GM23338 (cell line): ENCODE measurements around the gene MOK. TPM values are rescaled to one million over a fixed set of nuclear protein-coding genes. Genes with fewer than 3 reads are reported as not detected.
A peak's percentile ranks its signal among the peaks of the same experiment; 100 is the strongest.

ENCODE experiments used
- ATAC-seq: fragments of 200-7000 bp; cut with Tn5 transposase; 3 replicates; pipeline ENCODE4 v1.9.1; 2020
- DNase-seq: peaks from one replicate; pipeline ENCODE4 v3.0.0-alpha.2; 2015; ENCODE audit warnings: low spot score
- H2AFZ ChIP-seq: fragments of 200-600 bp; sonication (generic); 2 replicates; pipeline ENCODE4 v1.8.0; 2016; ENCODE audit warnings: antibody characterized with exemption, mild to moderate bottlenecking, moderate library complexity
- H3F3A ChIP-seq: fragments of 200-600 bp; sonication (generic); replicated peaks from 2 replicates; pipeline ENCODE4 v1.8.0; 2017; ENCODE audit warnings: antibody characterized with exemption, mixed run types, low read depth
- H3K27ac ChIP-seq: fragments of 200-600 bp; sonication (generic); 2 replicates; pipeline ENCODE4 v1.6.1; 2016; ENCODE audit warnings: low read depth
- H3K27me3 ChIP-seq: fragments of 200-600 bp; sonication (generic); 2 replicates; pipeline ENCODE4 v1.8.0; 2016; ENCODE audit warnings: mild to moderate bottlenecking, mixed run types, moderate library complexity; ENCODE audit not compliant: insufficient read depth
- H3K36me3 ChIP-seq: fragments of 200-600 bp; sonication (generic); 2 replicates; pipeline ENCODE4 v1.8.0; 2016; ENCODE audit warnings: mild to moderate bottlenecking; ENCODE audit not compliant: insufficient read depth
- H3K4me1 ChIP-seq: fragments of 200-600 bp; sonication (generic); 2 replicates; pipeline ENCODE4 v1.8.0; 2016; ENCODE audit warnings: mild to moderate bottlenecking, moderate library complexity; ENCODE audit not compliant: insufficient read depth
- H3K4me2 ChIP-seq: fragments of 200-600 bp; sonication (generic); 2 replicates; pipeline ENCODE4 v1.7.1; 2017; ENCODE audit warnings: mixed run types
- H3K4me3 ChIP-seq: fragments of 200-600 bp; sonication (generic); 2 replicates; pipeline ENCODE4 v1.6.1; 2016; ENCODE audit warnings: mixed run types
- H3K79me2 ChIP-seq: fragments of 200-600 bp; sonication (generic); replicated peaks from 2 replicates; pipeline ENCODE4 v1.8.0; 2017; ENCODE audit warnings: mild to moderate bottlenecking; ENCODE audit not compliant: insufficient read depth
- H3K9me2 ChIP-seq: fragments of 200-600 bp; sonication (generic); 2 replicates; pipeline ENCODE4 v1.8.0; 2017; ENCODE audit not compliant: insufficient read depth
- H4K20me1 ChIP-seq: fragments of 200-600 bp; sonication (generic); replicated peaks from 2 replicates; pipeline ENCODE4 v1.8.0; 2017; ENCODE audit warnings: mild to moderate bottlenecking; ENCODE audit not compliant: insufficient read depth
- H3K27ac Mint-ChIP-seq: 2 replicates; pipeline ENCODE4 v1.8.0; 2020; ENCODE audit warnings: inconsistent platforms, mild to moderate bottlenecking, moderate library complexity, mixed read lengths
- H3K27me3 Mint-ChIP-seq: 3 replicates; pipeline ENCODE4 v1.8.0; 2022; ENCODE audit warnings: low read depth, mild to moderate bottlenecking, moderate library complexity, mixed read lengths, inconsistent platforms; ENCODE audit not compliant: insufficient read depth, poor library complexity
- H3K36me3 Mint-ChIP-seq: 3 replicates; pipeline ENCODE4 v1.8.0; 2021; ENCODE audit warnings: low read depth, mild to moderate bottlenecking, inconsistent platforms, moderate library complexity, mixed read lengths
- H3K4me1 Mint-ChIP-seq: 3 replicates; pipeline ENCODE4 v1.8.0; 2020; ENCODE audit warnings: mild to moderate bottlenecking, inconsistent platforms, mixed read lengths
- H3K4me3 Mint-ChIP-seq: 3 replicates; pipeline ENCODE4 v1.8.0; 2021; ENCODE audit warnings: moderate library complexity, mild to moderate bottlenecking, inconsistent platforms, mixed read lengths
- H3K9me3 Mint-ChIP-seq: 3 replicates; pipeline ENCODE4 v1.8.0; 2020; ENCODE audit warnings: moderate library complexity, mild to moderate bottlenecking, inconsistent platforms, mixed read lengths
- CTCF ChIP-seq, 2 experiments: fragments of 200-600 bp in 1 of 2; sonication (generic) in 1 of 2; conservative IDR thresholded peaks; 2 replicates each; pipeline versions ENCODE4 v1.5.1 to v1.6.1; 2016 to 2017; ENCODE audit warnings: antibody characterized with exemption in 2 of 2, low read depth in 2 of 2, mild to moderate bottlenecking in 2 of 2, moderate library complexity in 1 of 2
- ETS1 ChIP-seq: IDR thresholded peaks from 2 replicates; pipeline ENCODE4 v1.6.1; 2016; ENCODE audit warnings: antibody characterized with exemption
- JUNB ChIP-seq: IDR thresholded peaks from one replicate; pipeline ENCODE4 v1.6.1; 2016; ENCODE audit warnings: antibody characterized with exemption; ENCODE audit not compliant: unreplicated experiment
- NANOG ChIP-seq: IDR thresholded peaks from 2 replicates; pipeline ENCODE4 v1.6.1; 2016; ENCODE audit warnings: antibody characterized with exemption, borderline replicate concordance
- REST ChIP-seq: IDR thresholded peaks from one replicate; pipeline ENCODE4 v1.6.1; 2018; ENCODE audit warnings: antibody characterized with exemption; ENCODE audit not compliant: unreplicated experiment
- STAT1 ChIP-seq: IDR thresholded peaks from one replicate; pipeline ENCODE4 v1.6.1; 2016; ENCODE audit warnings: antibody characterized with exemption; ENCODE audit not compliant: unreplicated experiment
- polyA plus RNA-seq: library from polyadenylated mRNA; unstranded; fragments of >200 nt; fragmentation: Nextera tagmentation; extraction: Ambion mirVana; gene quantifications from 2 replicates; pipeline ENCODE4 v1.2.1, GENCODE V29; 2016
- total RNA-seq: library from RNA; depleted of rRNA; stranded (reverse); fragments of >200 nt; shearing (Covaris generic); gene quantifications from 2 replicates; pipeline ENCODE4 v1.2.3, GENCODE V29; 2014

Gene MOK
- total and polyA plus RNA-seq, 2 experiments from 2014 or later = 3.1 TPM

DNA sequence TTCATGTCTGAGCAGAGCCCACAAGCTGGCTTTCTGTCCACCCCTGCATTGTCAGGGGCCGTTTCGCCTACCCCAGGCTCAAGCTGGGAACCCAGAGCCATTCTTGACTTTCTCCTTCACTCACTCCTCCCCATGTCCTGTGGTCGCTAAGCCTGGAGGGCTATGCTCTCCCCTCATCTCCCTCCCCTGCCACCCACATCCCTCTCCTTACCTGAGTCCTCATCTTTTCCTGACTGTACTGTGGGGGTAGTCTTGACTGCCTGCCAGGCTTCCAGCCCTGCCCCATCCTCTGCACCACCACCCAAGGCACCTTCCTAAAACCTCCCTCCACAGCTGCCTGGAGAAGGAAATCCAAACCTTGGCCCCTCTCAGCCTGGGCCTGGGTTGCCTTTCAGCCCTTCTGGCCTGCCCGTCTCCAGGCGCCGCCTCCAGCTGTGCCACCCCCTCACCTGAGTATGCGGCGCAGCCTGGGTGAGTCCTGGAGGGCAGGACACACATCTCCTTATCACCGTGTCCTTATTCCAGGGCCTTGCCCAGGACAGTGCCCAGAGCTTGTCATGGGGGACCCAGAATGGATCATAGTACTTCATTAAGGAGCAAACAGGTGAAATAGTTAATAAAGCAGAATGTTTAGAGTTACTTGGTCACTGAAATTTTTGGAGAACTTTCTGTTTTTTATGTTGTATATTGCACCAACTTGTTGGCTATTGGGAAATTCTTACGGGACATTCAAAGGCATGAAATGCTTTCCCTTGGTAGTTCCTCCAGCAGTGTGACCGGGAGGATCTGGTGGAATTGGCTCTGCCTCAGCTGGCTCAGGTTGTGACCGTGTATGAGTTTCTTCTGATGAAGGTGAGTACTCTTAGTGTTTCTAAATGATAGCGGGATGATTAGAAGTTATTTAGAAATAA, 29.1 kb upstream of the MOK start:
- Histone ChIP-seq H3K27me3 (no peaks in the 10 kb centered on the region), H3K79me2 (no peaks in the 10 kb centered on the region), H3K9me2 (no peaks in the 10 kb centered on the region), H2AFZ (no peak overlapping the region), H3K4me3 (no peak overlapping the region), H3F3A (no peaks in the 10 kb centered on the region), H3K4me2 (no peak overlapping the region), H3K36me3 (no peaks in the 10 kb centered on the region), H4K20me1 (no peaks in the 10 kb centered on the region), H3K4me1 (no peaks in the 10 kb centered on the region), H3K27ac (0 out of 2 replicates have a peak overlapping the region, but pooled peaks have one; percentile 32)
- DNase-seq (no peak), ATAC-seq (no peak)
- Mint-ChIP-seq H3K27ac (no peak overlapping the region), H3K9me3 (no peaks in the 10 kb centered on the region), H3K36me3 (peaks cover 19% of the 10 kb centered on the region), H3K27me3 (peaks cover 5% of the 10 kb centered on the region), H3K4me3 (no peak overlapping the region), H3K4me1 (peaks cover 5% of the 10 kb centered on the region)
- TF ChIP-seq CTCF (conservative IDR thresholded peaks at IDR 0.05; ENCODE audit: low read depth in 2 of 2) = no peak
- TF ChIP-seq NANOG = no peak
- no peak for TF ChIP-seq STAT1
- no peak for TF ChIP-seq REST

DNA sequence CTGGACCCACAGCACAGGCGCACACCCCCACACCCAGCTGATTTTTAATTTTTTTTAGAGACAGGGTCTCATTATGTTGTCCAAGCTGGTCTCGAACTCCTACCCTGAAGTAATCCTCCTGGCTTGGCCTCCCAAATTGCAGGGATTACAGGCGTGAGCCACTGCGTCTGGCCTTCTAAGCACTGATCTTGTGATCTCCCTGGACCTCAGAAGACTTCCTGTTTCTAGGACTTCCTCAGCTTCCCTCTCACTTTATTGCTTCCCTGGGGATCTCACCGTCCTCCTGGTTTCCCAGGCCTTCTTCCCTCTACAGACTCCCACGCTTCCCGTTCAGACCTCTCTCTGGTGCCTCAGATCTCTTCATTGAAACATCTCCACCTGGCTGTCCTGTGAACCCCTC, 28.4 kb upstream of the MOK start:
- no peaks in the 10 kb centered on the region for H3K9me2 ChIP-seq
- no peaks in the 10 kb centered on the region for H3F3A ChIP-seq
- H3K4me1 ChIP-seq = no peaks in the 10 kb centered on the region
- no peaks in the 10 kb centered on the region for H4K20me1 ChIP-seq
- H3K79me2 ChIP-seq = no peaks in the 10 kb centered on the region
- H3K27me3 Mint-ChIP-seq = peaks cover 2% of the 10 kb centered on the region
- no peak overlapping the region for H3K4me2 ChIP-seq
- DNase-seq = no peak
- H3K4me1 Mint-ChIP-seq = peaks cover under 1% of the 10 kb centered on the region
- peaks cover 14% of the 10 kb centered on the region for H3K36me3 Mint-ChIP-seq
- 0 out of 2 replicates have a peak overlapping the region, but pooled peaks have one; percentile 1 for H3K27ac Mint-ChIP-seq
- no peaks in the 10 kb centered on the region for H3K27me3 ChIP-seq
- H3K36me3 ChIP-seq = no peaks in the 10 kb centered on the region
- H2AFZ ChIP-seq = no peak overlapping the region
- ATAC-seq = no peak
- H3K4me3 ChIP-seq = no peak overlapping the region
- H3K27ac ChIP-seq = 0 out of 2 replicates have a peak overlapping the region, but pooled peaks have one; percentile 32
- H3K4me3 Mint-ChIP-seq = no peak overlapping the region
- no peaks in the 10 kb centered on the region for H3K9me3 Mint-ChIP-seq
- TF ChIP-seq ETS1 (no peak), REST (no peak), NANOG (no peak), JUNB (no peak)
